GM12878 (cell line): ENCODE measurements around the gene CCDC34. TPM values are rescaled to one million over a fixed set of nuclear protein-coding genes. Genes with fewer than 3 reads are reported as not detected.

Experiments used
- ATAC-seq: fragments of 200-7000 bp; cut with Tn5 transposase; 3 replicates; pipeline ENCODE4 v1.9.1; 2020; ENCODE audit warnings: mild to moderate bottlenecking, moderate library complexity
- BruUV-seq: library from RNA; stranded (reverse); fragments of 400-500 nt; replicated peaks from 2 replicates; lab custom pipeline; 2021; lab: Mats Ljungman, UMichigan
- CTCF ChIA-PET: fragments of 300-600 bp; sonication (Branson Sonifier 250); formaldehyde crosslinking; extraction: SDS; loops from one replicate; lab custom pipeline; 2021; ENCODE audit warnings: inconsistent platforms; lab: Yijun Ruan, JAX
- POLR2A ChIA-PET: fragments of 350-600 bp; formaldehyde crosslinking; extraction: SDS; loops from one replicate; lab custom pipeline; 2021; ENCODE audit warnings: inconsistent platforms; lab: Charles Lee
- RAD21 ChIA-PET: fragments of 300-600 bp; sonication (Branson Sonifier 250); formaldehyde crosslinking; loops from one replicate; lab custom pipeline; 2023; ENCODE audit warnings: antibody characterized with exemption; ENCODE audit not compliant: unreplicated experiment; lab: Charles Lee
- SMC1A ChIA-PET: fragments of 300-600 bp; sonication (Branson Sonifier 250); formaldehyde crosslinking; loops from one replicate; lab custom pipeline; 2023; ENCODE audit not compliant: unreplicated experiment, uncharacterized antibody; lab: Charles Lee
- DNase-seq: peaks from one replicate; pipeline ENCODE4 v3.0.0-alpha.2; 2011; ENCODE audit warnings: low read depth, low spot score
- FAIRE-seq: peaks from 3 replicates; lab custom pipeline; 2011; peaks lifted over from hg19 to GRCh38; lab: Jason Lieb, UNC
- H2AFZ ChIP-seq: 2 replicates; pipeline ENCODE4 v1.6.0; 2011; ENCODE audit warnings: low read depth, low read length, control low read depth; ENCODE audit not compliant: control insufficient read depth
- H3K27ac ChIP-seq: 2 replicates; pipeline ENCODE4 v1.5.1; 2011; ENCODE audit warnings: control low read depth; ENCODE audit not compliant: control insufficient read depth, insufficient read depth
- H3K27me3 ChIP-seq, 2 experiments: replicated peaks in 1 of 2; 2 replicates each; pipeline versions ENCODE4 v1.6.0 to v1.6.1; 2011; ENCODE audit warnings: low read length in 1 of 2; ENCODE audit not compliant: control insufficient read depth in 2 of 2, insufficient read depth in 2 of 2
- H3K36me3 ChIP-seq, 2 experiments: 2 replicates each; pipeline ENCODE4 v1.5.1; 2011; ENCODE audit warnings: low read length in 1 of 2; ENCODE audit not compliant: control insufficient read depth in 2 of 2, insufficient read depth in 2 of 2
- H3K4me1 ChIP-seq: 2 replicates; pipeline ENCODE4 v1.6.1; 2011; ENCODE audit warnings: mild to moderate bottlenecking, low read length, moderate library complexity, mixed read lengths; ENCODE audit not compliant: control insufficient read depth, insufficient read depth
- H3K4me2 ChIP-seq: 2 replicates; pipeline ENCODE4 v1.6.0; 2011; ENCODE audit warnings: control low read depth; ENCODE audit not compliant: control insufficient read depth, insufficient read depth
- H3K4me3 ChIP-seq: fragments of 200-600 bp; sonication (generic); 2 replicates; pipeline ENCODE4 v1.5.1; 2016
- H3K79me2 ChIP-seq: 2 replicates; pipeline ENCODE4 v1.6.0; 2011; ENCODE audit warnings: low read length; ENCODE audit not compliant: control insufficient read depth, insufficient read depth
- H3K9ac ChIP-seq: 2 replicates; pipeline ENCODE4 v1.8.0; 2011; ENCODE audit warnings: low read length, control low read depth, mixed read lengths; ENCODE audit not compliant: control insufficient read depth, insufficient read depth
- H3K9me3 ChIP-seq: replicated peaks from 3 replicates; pipeline ENCODE4 v1.5.1; 2011; ENCODE audit warnings: mild to moderate bottlenecking, low read length; ENCODE audit not compliant: control insufficient read depth, insufficient read depth
- H4K20me1 ChIP-seq: 2 replicates; pipeline ENCODE4 v1.6.0; 2011; ENCODE audit not compliant: control insufficient read depth, insufficient read depth
- RELB ChIP-seq: fragments of 450-650 bp; IDR thresholded peaks from 2 replicates; pipeline ENCODE4 v1.6.1; 2017; ENCODE audit warnings: low read depth, mild to moderate bottlenecking, moderate library complexity
- WGBS: methylation state at CpG from one replicate; pipeline ENCODE4 v1.1.6; 2016; ENCODE audit warnings: low lambda C conversion rate; ENCODE audit not compliant: insufficient replicate concordance, insufficient coverage; ENCODE audit errors: missing lambda C conversion rate; 5-methylcytosine and 5-hydroxymethylcytosine counted together
- in situ Hi-C: fragments of 300-500 bp; cut with MboI; formaldehyde crosslinking; loops from 9 replicates; pipeline ENCODE4 v1.14.3; 2018; ENCODE audit warnings: mixed read lengths
- intact Hi-C: fragments of 100-400 bp; cut with micrococcal nuclease; formaldehyde crosslinking; loops from one replicate; pipeline ENCODE4 v1.14.2; 2022; ENCODE audit not compliant: unreplicated experiment
- polyA plus RNA-seq, 11 experiments: library from polyadenylated mRNA; depleted of rRNA in 4 of 11; unstranded in 6 of 11; stranded (reverse) in 5 of 11; fragments of >200 nt; fragmentation: Nextera tagmentation in 4 of 11; fragmentation: Illumina TruSeq in 1 of 11; extraction: Ambion mirVana in 4 of 11; extraction: Trizol in 1 of 11; gene quantifications; 1 replicate in 1 of 11; 2 replicates in 10 of 11; pipeline versions ENCODE4 v1.2.1 to v1.2.3, GENCODE V29; 2011 to 2016; ENCODE audit warnings: inconsistent platforms in 2 of 11, missing spikeins in 2 of 11, low read depth in 1 of 11
- total RNA-seq, 4 experiments: library from RNA; depleted of rRNA in 3 of 4; stranded (reverse); fragments of >200 nt in 3 of 4; fragmentation: Illumina TruSeq in 1 of 4; extraction: Trizol in 1 of 4; gene quantifications; 2 replicates each; pipeline versions ENCODE4 v1.2.1 to v1.2.3, GENCODE V29; 2013 to 2021
- TF ChIP-seq, protein P1 (sequence below): fragments of 450-650 bp; IDR thresholded peaks from 2 replicates; pipeline ENCODE4 v1.6.1; 2017; ENCODE audit warnings: mild to moderate bottlenecking, low read depth, inconsistent platforms; ENCODE audit not compliant: poor library complexity, severe bottlenecking

Gene CCDC34
- total and polyA plus RNA-seq, 10 of the 15 experiments (the other 5 are each of a cell fraction or from before 2014, with no cell fraction given), result 6.2 to 39.1 (median 14.6) TPM

- SMC1A ChIA-PET, result interaction anchor here (1.9 kb wide), 1 partner anchor 8 kb away, joined by 4 read pairs; no protein-coding TSS in a partner anchor
- POLR2A ChIA-PET, result no interaction called here
- Histone ChIP-seq H3K4me3 (no peak overlapping the region), H3K4me2 (no peak overlapping the region), H3K9me3 (no peaks in the 10 kb centered on the region), H3K27ac (no peak overlapping the region), H3K9ac (no peak overlapping the region), H3K4me1 (no peaks in the 10 kb centered on the region), H4K20me1 (no peaks in the 10 kb centered on the region), H2AFZ (no peak overlapping the region), H3K27me3 (no peaks in the 10 kb centered on the region), H3K79me2 (no peaks in the 10 kb centered on the region), H3K36me3 (no peaks in the 10 kb centered on the region)
- DNase-seq (no peak), ATAC-seq (no peak), FAIRE-seq (no peak)
- RAD21 ChIA-PET, result no interaction called here
- no TSS peak for BruUV-seq
- no peak for TF ChIP-seq RELB
- TF ChIP-seq, protein P1, sequence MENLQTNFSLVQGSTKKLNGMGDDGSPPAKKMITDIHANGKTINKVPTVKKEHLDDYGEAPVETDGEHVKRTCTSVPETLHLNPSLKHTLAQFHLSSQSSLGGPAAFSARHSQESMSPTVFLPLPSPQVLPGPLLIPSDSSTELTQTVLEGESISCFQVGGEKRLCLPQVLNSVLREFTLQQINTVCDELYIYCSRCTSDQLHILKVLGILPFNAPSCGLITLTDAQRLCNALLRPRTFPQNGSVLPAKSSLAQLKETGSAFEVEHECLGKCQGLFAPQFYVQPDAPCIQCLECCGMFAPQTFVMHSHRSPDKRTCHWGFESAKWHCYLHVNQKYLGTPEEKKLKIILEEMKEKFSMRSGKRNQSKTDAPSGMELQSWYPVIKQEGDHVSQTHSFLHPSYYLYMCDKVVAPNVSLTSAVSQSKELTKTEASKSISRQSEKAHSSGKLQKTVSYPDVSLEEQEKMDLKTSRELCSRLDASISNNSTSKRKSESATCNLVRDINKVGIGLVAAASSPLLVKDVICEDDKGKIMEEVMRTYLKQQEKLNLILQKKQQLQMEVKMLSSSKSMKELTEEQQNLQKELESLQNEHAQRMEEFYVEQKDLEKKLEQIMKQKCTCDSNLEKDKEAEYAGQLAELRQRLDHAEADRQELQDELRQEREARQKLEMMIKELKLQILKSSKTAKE, result no peak
- CTCF ChIA-PET, result no interaction called here
- in situ Hi-C loops (no loop called here), intact Hi-C loops (no loop called here)
- WGBS, result 9% methylated on average over 3 of the region's 3 CpGs
Observed at GRCh38 chr11:27406498-27407354, 43.7 kb upstream of the CCDC34 start.
